Effector memory CD8-positive, alpha-beta T cell (primary cell): ENCODE results near the gene NFATC2.

ENCODE experiments used
- ATAC-seq: fragments of 150-1000 bp; cut with Tn5 transposase; replicated peaks from 2 replicates; pipeline ENCODE4 v1.10.0; 2021; ENCODE audit warnings: mild to moderate bottlenecking, moderate library complexity
- DNase-seq, 3 experiments: peaks; one replicate each; pipeline ENCODE4 v3.0.0; 2021
- H3K27ac Mint-ChIP-seq, 2 donors: one replicate each; pipeline ENCODE4 v1.8.0; 2022; ENCODE audit warnings: mild to moderate bottlenecking in 2 of 2, mixed read lengths in 2 of 2, moderate library complexity in 2 of 2
- H3K27me3 Mint-ChIP-seq, 2 donors: one replicate each; pipeline ENCODE4 v1.8.0; 2022; ENCODE audit warnings: mixed read lengths in 2 of 2
- H3K36me3 Mint-ChIP-seq: one replicate; pipeline ENCODE4 v1.8.0; 2022; ENCODE audit warnings: mild to moderate bottlenecking, moderate library complexity, mixed read lengths; ENCODE audit not compliant: insufficient read depth
- H3K4me1 Mint-ChIP-seq, 2 donors: one replicate each; pipeline ENCODE4 v1.8.0; 2022; ENCODE audit warnings: low read depth in 2 of 2, mixed read lengths in 2 of 2
- H3K4me3 Mint-ChIP-seq, 2 donors: one replicate each; pipeline ENCODE4 v1.8.0; 2022; ENCODE audit warnings: mild to moderate bottlenecking in 2 of 2, mixed read lengths in 2 of 2, moderate library complexity in 2 of 2
- H3K9me3 Mint-ChIP-seq, 2 donors: one replicate each; pipeline ENCODE4 v1.8.0; 2022; ENCODE audit warnings: mixed read lengths in 2 of 2

The NFATC2 gene

DNA sequence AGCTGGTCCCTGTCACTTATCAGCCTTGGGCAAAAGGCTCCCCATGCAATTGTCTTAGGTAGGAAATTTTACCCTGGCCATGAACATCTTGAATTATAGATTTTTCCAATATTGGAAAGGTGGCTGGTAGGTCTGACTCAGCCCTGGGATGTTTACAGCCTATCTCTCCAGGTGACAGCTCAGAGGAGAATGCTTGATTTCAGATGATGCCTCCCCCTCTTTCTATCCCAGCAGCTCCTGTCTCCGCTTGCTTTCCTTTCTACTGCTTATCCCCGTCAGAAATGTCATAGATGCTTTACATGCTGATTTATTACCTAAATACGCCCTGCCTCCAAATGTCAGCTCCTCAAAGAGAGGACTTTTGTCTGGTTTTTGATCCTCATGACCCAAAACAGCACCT lies 109.6 kb downstream of the NFATC2 start:
- H3K27ac Mint-ChIP-seq: peak overlapping the region; percentile 61 to 96
- DNase-seq (no peak), ATAC-seq (no peak)
- peaks cover 60% of the 10 kb centered on the region for H3K36me3 Mint-ChIP-seq
- H3K27me3 Mint-ChIP-seq: no peaks in the 10 kb centered on the region
- H3K4me1 Mint-ChIP-seq: peaks cover 40 to 62% of the 10 kb centered on the region in 2 donors
- H3K4me3 Mint-ChIP-seq: peak overlapping the region; percentile 43 to 51
- H3K9me3 Mint-ChIP-seq: no peaks in the 10 kb centered on the region

DNA sequence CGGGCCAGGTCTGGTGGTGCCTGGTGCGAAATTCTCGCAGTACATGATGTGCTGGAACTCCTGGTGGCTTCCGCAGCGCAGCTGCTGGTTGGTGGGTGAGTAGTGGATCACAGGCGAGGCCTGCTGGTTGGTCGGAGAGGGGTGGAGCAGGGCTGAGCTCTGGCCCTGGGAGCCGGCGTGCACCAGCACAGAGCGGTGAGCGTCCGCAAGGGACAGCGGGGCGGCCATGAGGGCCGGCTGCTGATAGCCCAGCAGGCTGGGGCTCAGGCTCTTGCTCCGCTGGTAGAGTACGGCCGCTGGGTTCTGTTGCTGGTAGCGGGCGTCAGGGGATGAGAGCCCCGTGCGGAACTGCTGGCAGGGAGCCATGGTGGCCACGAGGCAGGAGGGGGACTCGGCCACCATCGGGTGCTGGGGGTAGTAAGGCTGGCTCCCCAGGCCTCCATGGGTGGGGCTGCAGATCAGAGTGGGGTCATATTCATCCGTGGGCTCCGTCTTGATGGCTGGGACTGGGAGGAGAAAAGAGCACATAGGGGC lies 110.2 kb downstream of the NFATC2 start:
- Mint-ChIP-seq H3K4me1 (peaks cover 41 to 62% of the 10 kb centered on the region in 2 donors), H3K27ac (peak overlapping the region; percentile 61 to 96), H3K4me3 (peak overlapping the region; percentile 43 to 51), H3K27me3 (no peaks in the 10 kb centered on the region), H3K9me3 (no peaks in the 10 kb centered on the region), H3K36me3 (peaks cover 60% of the 10 kb centered on the region)
- ATAC-seq (no peak), DNase-seq (no peak)

DNA sequence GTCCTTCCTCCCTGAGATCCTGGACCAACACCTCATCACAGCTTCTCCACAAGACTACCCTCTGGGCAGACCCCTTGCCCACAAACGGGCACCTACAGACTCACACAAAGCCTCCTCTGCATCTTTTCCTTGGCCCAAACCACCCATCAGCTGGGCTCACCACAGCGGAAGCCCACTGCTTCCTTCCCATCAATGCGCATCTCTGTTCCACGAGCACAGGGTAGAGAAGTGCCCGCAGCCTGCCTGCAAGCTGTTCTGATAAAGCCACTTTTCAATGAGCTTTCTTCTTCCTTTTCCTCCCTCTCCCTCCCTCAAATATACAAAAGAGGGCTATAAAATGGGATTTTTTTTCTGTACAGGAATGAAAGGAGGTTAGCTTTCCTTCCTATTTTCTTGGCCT lies 111.2 kb downstream of the NFATC2 start:
- Mint-ChIP-seq H3K36me3 (peaks cover 57% of the 10 kb centered on the region), H3K27ac (peak overlapping the region; percentile 61 to 96), H3K27me3 (no peaks in the 10 kb centered on the region), H3K4me1 (peaks cover 51 to 67% of the 10 kb centered on the region in 2 donors), H3K4me3 (peak overlapping the region; percentile 51 to 64), H3K9me3 (no peaks in the 10 kb centered on the region)
- DNase-seq (peak in 1 of 3 experiments; percentile 21), ATAC-seq (peak; percentile 77)

DNA sequence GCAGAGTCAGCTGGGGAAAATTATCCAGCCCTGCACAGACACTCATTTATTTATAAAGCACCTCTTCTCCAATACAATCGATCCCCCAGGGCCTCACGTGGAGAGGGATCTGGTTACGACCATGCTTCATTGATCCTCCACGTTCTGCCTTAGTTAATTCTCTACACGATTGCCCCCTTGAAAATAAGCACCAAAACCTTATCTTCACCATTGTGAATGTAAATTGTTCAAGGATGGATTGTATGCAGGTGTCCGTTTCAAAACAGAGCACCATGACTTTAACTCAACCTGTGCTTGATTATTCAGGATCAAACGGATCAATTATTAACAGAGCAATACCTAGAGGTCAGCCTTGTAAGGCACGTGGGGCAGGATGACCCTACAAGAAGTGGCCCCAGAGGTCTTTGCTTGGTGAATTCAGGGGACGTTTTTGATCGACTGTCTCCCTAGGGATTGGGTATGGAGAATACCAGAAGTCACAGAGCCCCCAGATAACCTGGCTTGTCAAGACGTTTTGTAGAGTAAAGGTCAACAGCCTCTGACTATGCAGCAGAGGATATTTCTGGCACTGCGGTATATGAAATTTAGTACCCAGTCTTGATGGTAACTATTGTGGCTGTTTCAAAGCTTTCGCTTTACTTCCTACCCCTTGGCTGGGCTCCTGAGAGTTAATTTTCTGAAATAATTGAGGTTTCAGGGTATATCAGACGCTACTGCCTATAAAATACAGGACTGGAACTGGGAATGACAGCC lies 112.1 kb downstream of the NFATC2 start:
- Mint-ChIP-seq H3K27ac (peak overlapping the region in 1 of 2 donors; percentile 96), H3K27me3 (no peaks in the 10 kb centered on the region)
- ATAC-seq: no peak

DNA sequence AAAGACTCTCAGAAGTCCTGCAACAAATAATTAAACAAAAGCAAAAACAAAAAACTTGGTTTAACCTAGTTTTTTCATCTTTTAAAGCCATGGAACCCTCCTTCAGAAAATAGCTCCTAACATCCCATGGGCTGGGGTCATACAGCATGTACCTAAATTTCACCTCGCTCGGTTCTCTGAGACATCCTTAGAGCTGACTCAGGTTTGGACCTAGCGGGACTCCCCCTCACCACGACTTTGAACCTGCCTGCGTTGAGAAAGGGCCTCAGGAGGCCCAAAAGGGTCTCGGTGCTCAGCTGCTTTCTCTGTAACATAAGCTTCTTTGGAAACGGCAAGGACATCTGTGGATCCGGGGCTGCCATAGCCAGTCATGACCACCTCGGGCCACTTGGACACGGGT lies 112.8 kb downstream of the NFATC2 start:
- Mint-ChIP-seq H3K9me3 (no peaks in the 10 kb centered on the region), H3K4me1 (peaks cover 63 to 66% of the 10 kb centered on the region in 2 donors), H3K27me3 (no peaks in the 10 kb centered on the region), H3K4me3 (no peak overlapping the region), H3K36me3 (peaks cover 54% of the 10 kb centered on the region), H3K27ac (peak overlapping the region in 1 of 2 donors; percentile 96)
- DNase-seq (no peak), ATAC-seq (no peak)

More for the DNA sequence above, 112.1 kb downstream of the NFATC2 start:
- no peak for DNase-seq
- Mint-ChIP-seq H3K9me3 (no peaks in the 10 kb centered on the region), H3K4me1 (peaks cover 60 to 65% of the 10 kb centered on the region in 2 donors), H3K36me3 (peaks cover 60% of the 10 kb centered on the region), H3K4me3 (no peak overlapping the region)

DNA sequence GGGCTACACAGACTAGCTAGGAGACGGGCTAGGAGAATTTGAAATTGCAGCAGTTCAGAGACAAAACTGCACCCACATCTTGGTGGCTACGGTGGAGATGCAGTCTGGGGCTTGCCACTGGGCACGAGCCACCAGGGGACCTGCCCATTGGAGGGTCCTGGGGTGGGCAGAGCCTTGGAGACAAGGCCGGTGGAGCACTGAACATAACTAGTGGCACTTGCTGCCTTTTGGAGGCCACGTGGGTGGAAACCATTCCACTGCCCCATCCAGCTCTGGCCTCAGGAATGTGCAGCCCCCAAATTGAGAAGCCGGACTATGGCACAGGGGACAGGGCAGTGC lies 113.4 kb downstream of the NFATC2 start:
- peaks cover 69 to 72% of the 10 kb centered on the region in 2 donors for H3K4me1 Mint-ChIP-seq
- H3K27me3 Mint-ChIP-seq: no peaks in the 10 kb centered on the region

DNA sequence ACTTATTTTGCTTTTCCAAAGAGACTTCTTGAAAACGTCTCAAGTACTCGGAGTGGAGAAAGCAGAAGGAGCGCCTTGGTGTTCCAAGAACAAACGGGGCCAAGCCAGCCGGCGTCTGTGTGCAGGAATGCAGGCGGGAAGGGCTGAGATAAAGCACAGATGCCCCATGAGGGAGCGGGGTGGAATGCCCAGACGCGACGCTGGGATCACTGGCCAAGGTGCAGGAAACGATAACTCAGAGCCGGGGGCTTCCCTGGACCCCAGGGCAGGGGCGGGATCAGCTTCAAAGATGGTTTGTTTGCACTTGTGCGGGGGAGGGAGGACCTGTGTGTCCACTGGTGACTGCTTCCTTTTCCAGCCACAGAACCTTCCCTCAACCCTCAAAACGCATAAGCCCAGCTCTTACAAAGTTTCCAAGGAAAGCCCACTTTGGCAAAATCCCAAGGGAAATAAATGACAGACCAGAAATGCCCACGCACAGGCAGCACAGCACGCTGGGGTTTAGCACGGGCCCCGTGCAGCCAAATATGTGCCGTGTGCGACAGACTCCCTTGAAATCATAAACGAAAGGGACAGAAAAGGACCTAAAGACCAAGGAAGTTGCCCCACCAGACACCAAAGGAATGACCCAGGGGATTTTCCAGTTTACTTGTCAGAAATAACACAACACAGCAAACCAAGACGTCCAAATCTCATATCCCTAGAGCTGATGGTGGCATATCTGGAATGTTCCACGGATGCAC lies 113.9 kb downstream of the NFATC2 start:
- DNase-seq (no peak), ATAC-seq (no peak)
- H3K9me3 Mint-ChIP-seq: no peaks in the 10 kb centered on the region
- H3K4me3 Mint-ChIP-seq: peak overlapping the region in 1 of 2 donors; percentile 65
- peaks cover 46% of the 10 kb centered on the region for H3K36me3 Mint-ChIP-seq
- H3K4me1 Mint-ChIP-seq: peaks cover 74 to 77% of the 10 kb centered on the region in 2 donors
- peak overlapping the region; percentile 27 to 96 for H3K27ac Mint-ChIP-seq
- H3K27me3 Mint-ChIP-seq: no peaks in the 10 kb centered on the region

More for the DNA sequence above, 113.4 kb downstream of the NFATC2 start:
- Mint-ChIP-seq H3K9me3 (no peaks in the 10 kb centered on the region), H3K27ac (peak overlapping the region in 1 of 2 donors; percentile 96), H3K4me3 (no peak overlapping the region), H3K36me3 (peaks cover 48% of the 10 kb centered on the region)
- ATAC-seq: no peak
- DNase-seq: no peak

DNA sequence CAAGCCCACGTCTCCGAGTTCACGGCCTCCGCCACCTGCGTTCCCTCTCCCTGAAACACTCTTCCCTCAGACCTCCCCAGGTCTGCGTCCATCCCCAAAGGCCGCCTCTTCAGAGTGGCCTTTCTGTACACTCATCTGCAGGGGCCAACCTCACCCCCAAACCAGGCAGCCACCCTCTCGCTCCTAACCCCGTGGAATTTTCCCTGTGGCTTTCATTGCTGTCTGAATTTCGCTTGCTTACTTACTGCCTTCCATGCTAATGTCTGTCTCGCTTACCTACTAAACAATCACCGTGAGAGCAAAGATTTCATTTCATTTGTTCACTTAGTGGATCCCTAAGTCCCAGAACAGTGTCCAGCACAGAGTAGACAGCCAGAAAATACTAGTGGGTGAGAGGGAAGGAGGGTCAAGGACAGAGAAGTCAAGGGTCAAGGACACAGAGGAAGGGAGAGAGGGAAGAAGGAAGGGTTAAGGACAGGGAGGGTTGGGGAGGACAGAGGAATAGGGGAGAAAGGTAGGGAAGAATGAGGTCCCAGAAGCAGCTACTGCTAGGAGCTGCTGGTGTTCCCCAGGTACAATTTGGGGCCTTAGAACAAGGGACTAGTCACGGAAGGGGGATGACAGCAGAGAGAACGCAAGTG lies 114.7 kb downstream of the NFATC2 start:
- Mint-ChIP-seq H3K9me3 (no peaks in the 10 kb centered on the region), H3K4me1 (peaks cover 71 to 73% of the 10 kb centered on the region in 2 donors), H3K4me3 (peak overlapping the region; percentile 39 to 65), H3K27me3 (no peaks in the 10 kb centered on the region), H3K27ac (peak overlapping the region; percentile 27 to 96), H3K36me3 (peaks cover 46% of the 10 kb centered on the region)
- ATAC-seq: no peak
- DNase-seq: no peak

DNA sequence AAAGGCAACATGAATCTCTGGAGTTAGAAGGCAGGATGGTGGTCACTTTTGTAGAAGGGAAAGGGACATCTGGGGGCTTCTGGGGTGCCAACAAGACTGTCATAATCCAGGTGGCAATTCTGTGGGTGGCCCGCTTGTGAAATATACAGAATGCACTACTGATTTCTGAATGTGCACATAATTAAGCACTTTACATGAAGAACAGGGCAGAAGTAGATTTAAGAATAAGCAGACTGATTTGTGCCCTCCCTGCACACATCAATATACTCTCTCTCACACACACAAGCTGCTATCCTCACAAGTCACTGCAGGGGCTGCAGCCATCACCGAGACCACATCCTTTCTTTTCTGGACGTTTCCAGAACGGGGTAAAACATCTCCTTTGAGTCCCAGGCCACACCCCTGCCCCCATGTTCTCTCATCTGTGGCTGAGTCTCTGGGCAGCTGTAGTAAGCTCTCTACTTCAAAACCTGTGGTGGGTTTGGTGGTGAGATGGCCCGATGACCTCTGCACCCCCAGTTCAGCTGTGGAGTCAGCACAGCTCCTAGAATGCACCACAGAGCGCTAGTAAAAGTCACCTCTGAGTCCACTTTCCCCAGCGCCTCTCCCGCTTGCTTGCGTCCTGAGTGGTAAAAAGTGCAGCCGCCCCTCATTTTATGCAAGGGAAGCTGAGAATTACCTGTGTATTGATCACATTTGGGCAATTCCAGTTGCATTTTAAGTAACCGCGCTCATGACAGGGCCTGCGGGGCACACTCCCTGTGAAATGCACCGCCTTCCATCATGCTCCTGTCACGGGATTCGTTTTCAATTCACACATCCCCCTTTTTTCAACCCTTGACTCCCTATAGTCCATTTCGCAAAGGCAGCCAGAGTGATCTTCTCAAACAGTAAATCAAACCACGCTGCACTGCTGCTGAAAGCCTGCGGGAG lies 115.5 kb downstream of the NFATC2 start:
- DNase-seq: peak in 1 of 3 experiments; percentile 34
- Mint-ChIP-seq H3K4me1 (peaks cover 65 to 66% of the 10 kb centered on the region in 2 donors), H3K9me3 (no peaks in the 10 kb centered on the region), H3K4me3 (peak overlapping the region; percentile 39 to 65), H3K27me3 (no peaks in the 10 kb centered on the region), H3K27ac (peak overlapping the region; percentile 27 to 96), H3K36me3 (peaks cover 39% of the 10 kb centered on the region)
- peak; percentile 49 for ATAC-seq

DNA sequence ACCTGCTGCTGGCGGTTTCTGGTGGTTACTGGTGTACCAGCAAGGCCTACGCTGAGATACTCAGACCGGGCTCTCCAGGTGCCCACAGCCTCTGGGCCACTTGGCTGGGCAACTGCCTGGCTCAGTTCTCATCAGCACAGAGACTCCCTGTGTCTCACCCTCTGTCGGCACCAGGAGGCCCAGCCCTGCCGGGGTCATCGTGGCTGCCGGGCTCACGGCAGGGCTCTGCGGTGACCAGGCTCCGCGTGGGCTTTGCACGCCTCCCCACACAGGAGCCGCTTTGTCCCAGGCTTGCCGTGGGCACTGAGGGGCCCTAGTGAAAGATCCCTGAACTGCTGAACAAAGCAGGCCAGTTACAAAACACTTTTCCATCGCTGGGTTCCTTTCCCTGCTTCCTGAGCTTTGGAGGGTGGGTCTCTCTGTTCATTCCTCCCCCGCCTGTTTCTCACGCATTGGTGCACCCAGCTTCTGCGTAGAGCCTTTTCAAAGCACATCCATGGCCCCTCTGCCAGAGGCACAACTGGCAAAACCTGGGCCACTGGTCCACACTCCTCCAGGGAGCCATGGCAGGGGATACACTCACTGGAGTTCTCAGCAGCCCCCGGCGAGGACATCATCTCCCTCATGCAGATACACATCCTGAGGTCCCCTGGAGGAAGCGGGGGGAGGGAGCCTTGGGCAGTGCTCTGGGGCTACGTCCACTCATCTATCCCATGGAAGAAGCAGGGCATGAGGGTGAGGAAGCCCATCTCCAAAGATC lies 117.0 kb downstream of the NFATC2 start:
- Mint-ChIP-seq H3K27me3 (no peaks in the 10 kb centered on the region), H3K27ac (peak overlapping the region; percentile 27 to 96), H3K9me3 (no peaks in the 10 kb centered on the region), H3K36me3 (peaks cover 39% of the 10 kb centered on the region), H3K4me3 (peak overlapping the region; percentile 49 to 65), H3K4me1 (peaks cover 55% of the 10 kb centered on the region in 2 donors)
- ATAC-seq: peak; percentile 46
- DNase-seq: peak in 1 of 3 experiments; percentile 22

DNA sequence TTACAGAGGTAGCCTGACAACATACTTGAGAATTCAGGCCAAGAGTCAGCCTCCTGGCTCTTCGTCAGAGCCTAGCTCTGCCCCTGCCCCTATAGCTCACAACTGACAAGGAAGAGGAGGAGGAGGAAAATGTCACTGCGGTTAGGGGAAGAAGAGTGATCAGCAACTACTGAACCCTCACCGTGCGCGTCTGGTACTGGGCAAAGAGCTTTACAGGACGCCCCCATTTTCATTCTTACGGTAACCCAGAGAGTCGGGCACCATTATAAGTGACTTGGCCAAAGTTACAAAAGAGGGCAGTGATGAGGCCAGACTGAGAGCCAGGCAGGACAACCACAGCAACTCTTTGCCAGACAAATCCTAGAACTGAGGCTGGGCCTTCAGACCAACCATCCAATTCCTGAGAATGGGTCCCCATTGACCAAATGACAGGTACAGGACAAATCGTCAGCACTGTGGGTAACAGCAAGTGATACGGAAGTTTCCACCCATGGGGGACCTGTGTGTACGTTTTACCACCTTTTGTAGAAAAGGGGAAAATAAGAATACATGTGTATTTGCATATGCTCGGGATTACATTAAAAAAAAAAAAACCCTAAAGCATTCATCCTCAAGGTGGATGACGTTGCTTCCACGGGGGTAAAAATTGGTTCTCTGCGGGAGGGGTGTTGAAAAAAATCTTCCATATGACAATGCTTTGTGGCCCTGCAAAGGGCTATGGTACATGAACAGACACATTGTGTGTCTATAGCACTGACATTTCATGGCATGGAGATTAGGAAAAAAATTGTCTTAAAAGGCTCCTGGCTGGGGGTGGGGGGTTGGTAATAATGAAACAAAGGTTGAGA lies 118.0 kb downstream of the NFATC2 start:
- peaks cover 55 to 58% of the 10 kb centered on the region in 2 donors for H3K4me1 Mint-ChIP-seq
- H3K27ac Mint-ChIP-seq: peak overlapping the region; percentile 27 to 96
- DNase-seq (peak in 1 of 3 experiments; percentile 27), ATAC-seq (peak; percentile 51)
- H3K9me3 Mint-ChIP-seq: no peaks in the 10 kb centered on the region
- peaks cover 43% of the 10 kb centered on the region for H3K36me3 Mint-ChIP-seq
- no peaks in the 10 kb centered on the region for H3K27me3 Mint-ChIP-seq
- peak overlapping the region; percentile 49 to 65 for H3K4me3 Mint-ChIP-seq
